Fibroblast of skin of right quadriceps (primary cell): ENCODE results near the gene CYP4F2.
A peak's percentile ranks its signal among the peaks of the same experiment; 100 is the strongest.
"Not testable (repeated sequence)": the region's sequence is repeated elsewhere in the genome, so short reads cannot be mapped to it uniquely, and the experiment has no call there.

ENCODE experiments used
- DNase-seq: peaks from one replicate; pipeline ENCODE4 v3.0.0-alpha.2; 2013

The CYP4F2 gene

GRCh38 chr19:15900032-15900431 is 2.2 kb upstream of the CYP4F2 start:
- DNase-seq = not testable (repeated sequence)

- not testable (repeated sequence) for DNase-seq
Observed at GRCh38 chr19:15899561-15899960, 1.7 kb upstream of the CYP4F2 start.

GRCh38 chr19:15897026-15897737 is 692 bp downstream of the CYP4F2 start:
- DNase-seq = no peak

GRCh38 chr19:15895876-15896430 is 1.9 kb downstream of the CYP4F2 start:
- no peak for DNase-seq

- no peak for DNase-seq
Observed at GRCh38 chr19:15894359-15894758, 3.5 kb downstream of the CYP4F2 start.

GRCh38 chr19:15893477-15893876 is 4.4 kb downstream of the CYP4F2 start:
- no peak for DNase-seq

GRCh38 chr19:15892012-15892411 is 5.9 kb downstream of the CYP4F2 start:
- DNase-seq = no peak

GRCh38 chr19:15891434-15891833 is 6.4 kb downstream of the CYP4F2 start:
- no peak for DNase-seq

GRCh38 chr19:15889339-15889738 is 8.5 kb downstream of the CYP4F2 start:
- DNase-seq = not testable (repeated sequence)

GRCh38 chr19:15885919-15886318 is 12.0 kb downstream of the CYP4F2 start:
- DNase-seq = no peak

GRCh38 chr19:15885167-15885566 is 12.7 kb downstream of the CYP4F2 start:
- no peak for DNase-seq

- not testable (repeated sequence) for DNase-seq
Observed at GRCh38 chr19:15883329-15883728, 14.5 kb downstream of the CYP4F2 start.

GRCh38 chr19:15874821-15875474 is 22.9 kb downstream of the CYP4F2 start:
- no peak for DNase-seq

- not testable (repeated sequence) for DNase-seq
Observed at GRCh38 chr19:15873771-15874170, 24.1 kb downstream of the CYP4F2 start.

GRCh38 chr19:15871570-15871969 is 26.3 kb downstream of the CYP4F2 start:
- no peak for DNase-seq

- DNase-seq = no peak
Observed at GRCh38 chr19:15869873-15870272, 28.0 kb downstream of the CYP4F2 start.

GRCh38 chr19:15869109-15869555 is 28.7 kb downstream of the CYP4F2 start:
- peak; percentile 8 for DNase-seq

GRCh38 chr19:15866636-15867035 is 31.2 kb downstream of the CYP4F2 start:
- no peak for DNase-seq

- DNase-seq = no peak
Observed at GRCh38 chr19:15864824-15865223, 33.0 kb downstream of the CYP4F2 start.

GRCh38 chr19:15863272-15863671 is 34.6 kb downstream of the CYP4F2 start:
- no peak for DNase-seq

GRCh38 chr19:15862444-15862843 is 35.4 kb downstream of the CYP4F2 start:
- no peak for DNase-seq

- DNase-seq = no peak
Observed at GRCh38 chr19:15860522-15860921, 37.4 kb downstream of the CYP4F2 start.

GRCh38 chr19:15859187-15859586 is 38.7 kb downstream of the CYP4F2 start:
- DNase-seq = no peak

- no peak for DNase-seq
Observed at GRCh38 chr19:15850385-15850784, 47.5 kb downstream of the CYP4F2 start.
